ENCODE results near the gene DPYD. TPM values are rescaled to one million over a fixed set of nuclear protein-coding genes. Genes with fewer than 3 reads are reported as not detected.

Gene DPYD
- total and polyA plus RNA-seq, 2 donors from 2014 or later, result 4.9 to 41.6 TPM

DNA sequence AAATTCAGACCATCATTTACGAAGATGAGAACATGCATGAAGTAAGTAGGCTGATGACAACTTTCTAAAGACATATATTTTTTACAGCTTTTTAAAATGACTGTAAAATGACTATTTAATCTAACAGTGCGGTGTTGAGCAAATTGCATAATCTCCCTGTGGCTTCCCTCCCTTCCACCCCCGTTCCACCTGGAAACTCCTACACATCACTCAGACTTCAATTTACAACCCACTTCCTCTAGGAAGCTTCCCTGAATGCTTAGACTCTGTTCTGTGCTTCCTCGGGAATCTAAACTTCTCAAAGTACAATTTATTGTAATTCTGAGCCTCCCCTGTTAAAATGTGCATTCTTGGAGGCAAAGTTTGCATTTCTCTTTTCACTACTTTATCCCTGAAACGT is 354.9 kb downstream of the DPYD start:
- Histone ChIP-seq H3K9me3 (ENCODE audit: control insufficient read depth in 2 of 3, insufficient read depth in 1 of 3, low read length in 3 of 3) (no peaks in the 10 kb centered on the region), H3K27ac (ENCODE audit: low read depth in 2 of 2, low read length in 2 of 2) (no peak overlapping the region), H3K9ac (ENCODE audit: low read length in 3 of 3) (no peak overlapping the region), H3K27me3 (ENCODE audit: control insufficient read depth, insufficient read depth, low read length) (no peaks in the 10 kb centered on the region), H3K4me3 (ENCODE audit: low read length in 3 of 3) (no peak overlapping the region), H3K4me1 (ENCODE audit: control insufficient read depth in 2 of 3, insufficient read depth in 2 of 3, low read depth in 1 of 3, low read length in 3 of 3) (no peaks in the 10 kb centered on the region), H3K36me3 (ENCODE audit: control insufficient read depth in 2 of 3, insufficient read depth in 3 of 3, low read length in 3 of 3) (no peaks in the 10 kb centered on the region)
- intact Hi-C loops (cut with DNase I), result no loop called here
- peak in 1 of 5 donors; percentile 12 for DNase-seq
- TF ChIP-seq CTCF (IDR thresholded peaks at IDR 0.05; ENCODE audit: borderline replicate concordance, extremely low read depth, insufficient read depth), result no peak
- no peak for FAIRE-seq

- no peaks in the 10 kb centered on the region for H3K27me3 ChIP-seq (ENCODE audit: control insufficient read depth, insufficient read depth, low read length)
- H3K9ac ChIP-seq (ENCODE audit: low read length in 3 of 3), result no peak overlapping the region
- H3K36me3 ChIP-seq (ENCODE audit: control insufficient read depth in 2 of 3, insufficient read depth in 3 of 3, low read length in 3 of 3), result no peaks in the 10 kb centered on the region
- no peak for TF ChIP-seq CTCF (IDR thresholded peaks at IDR 0.05; ENCODE audit: borderline replicate concordance, extremely low read depth, insufficient read depth)
- H3K4me3 ChIP-seq (ENCODE audit: low read length in 3 of 3), result no peak overlapping the region
- intact Hi-C loops (cut with DNase I), result no loop called here
- DNase-seq (no peak), FAIRE-seq (no peak)
- no peaks in the 10 kb centered on the region for H3K9me3 ChIP-seq (ENCODE audit: control insufficient read depth in 2 of 3, insufficient read depth in 1 of 3, low read length in 3 of 3)
- H3K27ac ChIP-seq (ENCODE audit: low read depth in 2 of 2, low read length in 2 of 2), result no peak overlapping the region
- no peaks in the 10 kb centered on the region for H3K4me1 ChIP-seq (ENCODE audit: control insufficient read depth in 2 of 3, insufficient read depth in 2 of 3, low read depth in 1 of 3, low read length in 3 of 3)
Observed at GRCh38 chr1:97563926-97564325, 356.9 kb downstream of the DPYD start.

- FAIRE-seq, result no peak
- Histone ChIP-seq H3K9me3 (ENCODE audit: control insufficient read depth in 2 of 3, insufficient read depth in 1 of 3, low read length in 3 of 3) (no peaks in the 10 kb centered on the region), H3K4me1 (ENCODE audit: control insufficient read depth in 2 of 3, insufficient read depth in 2 of 3, low read depth in 1 of 3, low read length in 3 of 3) (no peaks in the 10 kb centered on the region), H3K9ac (ENCODE audit: low read length in 3 of 3) (no peak overlapping the region), H3K27me3 (ENCODE audit: control insufficient read depth, insufficient read depth, low read length) (no peaks in the 10 kb centered on the region), H3K36me3 (ENCODE audit: control insufficient read depth in 2 of 3, insufficient read depth in 3 of 3, low read length in 3 of 3) (no peaks in the 10 kb centered on the region), H3K27ac (ENCODE audit: low read depth in 2 of 2, low read length in 2 of 2) (no peak overlapping the region), H3K4me3 (ENCODE audit: low read length in 3 of 3) (no peak overlapping the region)
- intact Hi-C loops (cut with DNase I), result no loop called here
- no peak for DNase-seq
- no peak for TF ChIP-seq CTCF (IDR thresholded peaks at IDR 0.05; ENCODE audit: borderline replicate concordance, extremely low read depth, insufficient read depth)
Observed at GRCh38 chr1:97562081-97562480, 358.8 kb downstream of the DPYD start.

- H3K36me3 ChIP-seq (ENCODE audit: control insufficient read depth in 2 of 3, insufficient read depth in 3 of 3, low read length in 3 of 3), result no peaks in the 10 kb centered on the region
- FAIRE-seq (no peak), DNase-seq (no peak)
- no peak overlapping the region for H3K4me3 ChIP-seq (ENCODE audit: low read length in 3 of 3)
- no peak overlapping the region for H3K9ac ChIP-seq (ENCODE audit: low read length in 3 of 3)
- H3K9me3 ChIP-seq (ENCODE audit: control insufficient read depth in 2 of 3, insufficient read depth in 1 of 3, low read length in 3 of 3), result no peaks in the 10 kb centered on the region
- intact Hi-C loops (cut with DNase I), result no loop called here
- no peak for TF ChIP-seq CTCF (IDR thresholded peaks at IDR 0.05; ENCODE audit: borderline replicate concordance, extremely low read depth, insufficient read depth)
- no peaks in the 10 kb centered on the region for H3K4me1 ChIP-seq (ENCODE audit: control insufficient read depth in 2 of 3, insufficient read depth in 2 of 3, low read depth in 1 of 3, low read length in 3 of 3)
- H3K27ac ChIP-seq (ENCODE audit: low read depth in 2 of 2, low read length in 2 of 2), result no peak overlapping the region
- no peaks in the 10 kb centered on the region for H3K27me3 ChIP-seq (ENCODE audit: control insufficient read depth, insufficient read depth, low read length)
Observed at GRCh38 chr1:97560714-97561113, 360.1 kb downstream of the DPYD start.

All from kidney (tissue), 14 donors.